ENCODE results near the gene RHBDF1.

DNA sequence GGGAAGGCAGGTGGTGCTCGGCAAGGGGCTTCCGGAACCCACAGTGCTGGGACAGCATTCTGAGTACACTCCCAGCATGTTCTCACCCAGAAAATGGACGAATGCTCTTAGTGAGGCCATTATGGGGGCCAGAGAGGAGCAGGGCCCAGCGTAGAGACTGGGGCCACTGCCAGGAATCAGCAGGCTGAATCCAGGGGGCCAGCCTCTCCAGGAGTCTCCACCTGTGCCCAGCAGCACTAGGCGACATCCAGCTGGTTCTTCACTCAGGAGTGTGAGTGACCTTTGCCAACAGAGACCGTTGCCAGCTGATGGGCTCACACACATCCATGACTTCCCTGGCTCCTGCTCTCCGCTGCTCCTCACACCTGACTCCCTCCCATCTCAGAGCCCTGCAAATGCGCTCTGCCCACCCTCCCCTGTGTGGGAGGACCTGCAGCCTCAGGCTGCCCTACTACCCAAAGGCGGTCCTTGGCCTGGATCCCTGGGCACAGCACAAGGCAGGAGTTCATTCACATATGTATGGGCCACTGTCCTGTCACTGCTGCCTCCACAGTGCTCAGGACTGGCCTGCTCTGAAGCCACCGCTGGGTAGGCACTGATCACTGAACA is 5.1 kb downstream of the RHBDF1 start:
- TF ChIP-seq EZH2phosphoT487 (IDR thresholded peaks at IDR 0.05; ENCODE audit: low read depth) (no peak), CTCF (IDR thresholded peaks at IDR 0.05; ENCODE audit: low read depth, low read length) (no peak)

Measured in OCI-LY3 (cell line).